AG09309 (cell line): ENCODE results near the gene ZNF471.
A peak's percentile ranks its signal among the peaks of the same experiment; 100 is the strongest.

Experiments
- DNase-seq: peaks from one replicate; pipeline ENCODE4 v3.0.0-alpha.2; 2010; ENCODE audit warnings: low read depth
- H3K4me3 ChIP-seq: 2 replicates; pipeline ENCODE4 v1.5.1; 2011; ENCODE audit warnings: mild to moderate bottlenecking, low read depth, low read length, moderate library complexity; ENCODE audit not compliant: control insufficient read depth
- TF ChIP-seq, protein P1 (sequence below): IDR thresholded peaks from 2 replicates; pipeline ENCODE4 v1.5.1; 2011; ENCODE audit warnings: mild to moderate bottlenecking, low read depth, low read length, inconsistent platforms; ENCODE audit not compliant: insufficient read depth, control insufficient read depth; ENCODE audit errors: missing control alignments

ZNF471 gene

DNA sequence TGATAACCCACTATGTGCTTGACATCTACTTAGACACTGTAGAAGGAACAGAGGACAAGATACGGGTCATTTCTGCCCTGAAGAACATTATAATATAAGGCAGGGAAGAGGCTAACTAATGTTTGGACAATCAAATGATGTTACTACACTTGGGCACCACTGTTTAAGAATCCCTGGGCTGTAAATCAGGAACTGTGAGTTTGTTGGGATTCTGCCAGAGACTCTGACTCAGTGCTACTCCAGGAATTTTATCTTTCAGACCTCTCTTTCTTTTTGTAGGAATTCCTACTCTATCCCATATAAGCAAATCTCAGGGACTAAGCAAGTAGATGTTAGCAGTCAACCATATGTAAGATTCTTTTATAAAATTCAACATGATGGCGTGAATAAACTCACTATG lies 3.1 kb upstream of the ZNF471 start:
- TF ChIP-seq, protein P1, sequence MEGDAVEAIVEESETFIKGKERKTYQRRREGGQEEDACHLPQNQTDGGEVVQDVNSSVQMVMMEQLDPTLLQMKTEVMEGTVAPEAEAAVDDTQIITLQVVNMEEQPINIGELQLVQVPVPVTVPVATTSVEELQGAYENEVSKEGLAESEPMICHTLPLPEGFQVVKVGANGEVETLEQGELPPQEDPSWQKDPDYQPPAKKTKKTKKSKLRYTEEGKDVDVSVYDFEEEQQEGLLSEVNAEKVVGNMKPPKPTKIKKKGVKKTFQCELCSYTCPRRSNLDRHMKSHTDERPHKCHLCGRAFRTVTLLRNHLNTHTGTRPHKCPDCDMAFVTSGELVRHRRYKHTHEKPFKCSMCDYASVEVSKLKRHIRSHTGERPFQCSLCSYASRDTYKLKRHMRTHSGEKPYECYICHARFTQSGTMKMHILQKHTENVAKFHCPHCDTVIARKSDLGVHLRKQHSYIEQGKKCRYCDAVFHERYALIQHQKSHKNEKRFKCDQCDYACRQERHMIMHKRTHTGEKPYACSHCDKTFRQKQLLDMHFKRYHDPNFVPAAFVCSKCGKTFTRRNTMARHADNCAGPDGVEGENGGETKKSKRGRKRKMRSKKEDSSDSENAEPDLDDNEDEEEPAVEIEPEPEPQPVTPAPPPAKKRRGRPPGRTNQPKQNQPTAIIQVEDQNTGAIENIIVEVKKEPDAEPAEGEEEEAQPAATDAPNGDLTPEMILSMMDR: no peak
- H3K4me3 ChIP-seq: no peak overlapping the region
- no peak for DNase-seq

DNA sequence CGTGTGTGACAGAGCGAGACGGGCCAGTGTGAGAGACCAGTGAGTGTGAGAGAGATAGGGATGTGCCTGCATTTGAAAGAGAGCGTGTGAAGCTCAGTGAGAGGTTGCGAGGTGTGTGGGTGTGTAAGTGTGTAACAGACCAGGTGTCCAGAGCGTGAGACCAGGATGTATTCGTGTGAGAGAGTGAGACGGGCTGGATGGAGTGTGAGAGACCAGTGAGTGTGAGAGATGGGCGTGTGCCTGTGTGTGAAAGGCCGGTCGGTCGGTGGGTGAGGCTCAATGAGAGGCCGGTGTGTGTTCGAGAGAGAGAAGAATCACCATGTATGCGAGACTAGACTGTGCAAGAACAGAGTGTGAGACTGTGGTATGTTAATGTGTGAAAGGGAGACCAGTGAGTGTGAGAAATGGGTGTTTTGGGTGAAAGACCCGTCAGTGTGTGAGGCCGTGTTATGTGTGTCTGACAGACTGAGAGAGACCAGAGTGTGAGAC lies 679 bp downstream of the ZNF471 start:
- TF ChIP-seq, protein P1: no peak
- DNase-seq: no peak
- H3K4me3 ChIP-seq: peak overlapping the region; percentile 86

DNA sequence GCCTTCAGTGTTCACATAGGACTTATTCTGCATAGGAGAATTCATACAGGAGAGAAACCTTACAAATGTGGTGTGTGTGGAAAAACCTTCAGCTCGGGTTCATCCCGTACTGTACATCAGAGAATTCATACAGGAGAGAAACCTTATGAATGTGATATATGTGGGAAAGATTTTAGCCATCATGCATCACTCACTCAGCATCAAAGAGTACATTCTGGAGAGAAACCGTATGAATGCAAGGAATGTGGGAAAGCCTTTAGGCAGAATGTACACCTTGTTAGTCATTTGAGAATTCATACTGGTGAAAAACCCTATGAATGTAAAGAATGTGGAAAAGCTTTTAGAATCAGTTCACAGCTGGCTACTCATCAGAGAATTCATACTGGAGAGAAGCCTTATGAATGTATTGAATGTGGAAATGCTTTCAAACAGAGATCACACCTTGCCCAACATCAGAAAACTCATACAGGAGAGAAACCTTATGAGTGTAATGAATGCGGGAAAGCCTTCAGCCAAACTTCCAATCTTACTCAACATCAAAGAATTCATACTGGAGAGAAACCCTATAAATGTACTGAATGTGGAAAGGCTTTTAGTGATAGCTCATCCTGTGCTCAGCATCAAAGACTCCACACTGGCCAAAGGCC lies 17.7 kb downstream of the ZNF471 start:
- TF ChIP-seq, protein P1: no peak
- no peak overlapping the region for H3K4me3 ChIP-seq
- no peak for DNase-seq

DNA sequence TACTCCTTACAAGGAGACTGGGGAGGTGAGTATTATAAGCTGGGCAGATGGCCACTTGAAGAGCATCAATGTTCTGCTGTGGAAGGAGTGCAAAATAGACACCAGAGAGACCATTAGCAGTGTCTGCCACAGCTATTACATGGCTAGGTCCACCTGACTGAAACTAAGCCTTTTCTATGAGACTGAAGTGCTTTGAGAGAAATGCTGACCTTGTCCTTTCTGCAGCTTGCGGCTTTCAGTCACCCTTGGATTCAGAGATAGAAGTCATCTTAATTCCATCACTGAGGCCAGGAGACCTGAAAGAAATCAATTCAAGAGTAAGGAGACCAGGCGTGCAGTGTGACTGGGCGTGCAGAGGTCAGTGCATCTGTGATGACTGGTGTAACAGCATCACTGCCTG lies 29.8 kb downstream of the ZNF471 start:
- TF ChIP-seq, protein P1: no peak
- no peak overlapping the region; the same call in 1 of the 2 replicates for H3K4me3 ChIP-seq
- DNase-seq: no peak

DNA sequence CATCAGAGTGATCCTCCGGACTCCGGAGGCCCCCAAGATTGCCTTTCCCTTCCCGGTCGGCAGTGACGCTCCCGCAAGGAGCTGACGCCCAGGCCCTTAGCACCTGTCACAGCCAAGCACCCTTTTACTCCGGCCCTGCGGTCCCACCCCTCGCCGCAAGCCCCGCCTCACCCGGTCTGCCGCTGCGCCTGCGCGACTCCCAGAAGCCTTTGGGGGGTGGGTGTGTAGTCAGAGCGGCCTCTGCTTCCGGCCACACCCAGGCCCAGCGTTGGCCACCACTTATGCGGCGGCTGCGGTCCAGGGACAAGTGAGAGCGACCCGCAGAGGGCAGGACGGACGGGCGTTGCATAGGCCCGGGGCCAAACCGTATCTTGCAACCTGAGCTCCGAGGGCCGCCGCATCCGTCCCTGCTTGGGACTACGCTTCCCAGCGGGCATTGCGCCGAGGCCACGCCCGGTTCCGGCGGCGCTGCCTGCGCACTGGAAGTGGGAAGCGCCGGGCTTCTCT lies 30.7 kb downstream of the ZNF471 start:
- TF ChIP-seq, protein P1: no peak
- peak overlapping the region; percentile 83 for H3K4me3 ChIP-seq
- peak; percentile 42 for DNase-seq

DNA sequence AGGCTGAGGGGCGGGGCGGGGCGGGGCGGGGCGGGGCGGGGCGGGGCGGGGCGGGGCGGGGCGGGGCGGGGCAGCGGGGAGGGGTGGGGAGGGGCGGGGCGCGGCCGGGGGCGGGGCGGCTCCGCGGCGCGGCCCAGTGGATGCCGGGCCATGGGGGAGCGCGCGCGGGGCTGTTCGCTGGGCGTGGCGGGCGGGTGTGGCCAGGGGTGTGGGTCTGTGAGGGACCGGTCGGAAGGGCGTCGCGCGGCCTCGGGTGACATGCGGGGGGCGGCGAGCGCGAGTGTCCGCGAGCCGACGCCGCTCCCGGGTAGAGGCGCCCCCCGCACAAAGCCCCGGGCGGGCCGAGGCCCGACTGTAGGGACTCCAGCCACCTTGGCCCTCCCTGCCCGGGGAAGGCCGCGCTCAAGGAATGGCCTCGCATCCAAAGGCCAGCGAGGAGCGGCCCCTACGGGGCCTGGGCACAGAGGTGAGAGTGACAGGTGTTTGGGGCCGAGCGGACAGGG lies 31.2 kb downstream of the ZNF471 start, which contains the start of gene ZFP28:
Gene ZFP28 (plus strand): TSS at position 188 of the 503 bp plus-strand sequence. CDS start 71 bp downstream, at position 259.
- no peak for DNase-seq
- peak within 1 kb of the TSS; percentile 83 for H3K4me3 ChIP-seq
- TF ChIP-seq, protein P1: no peak
